ENCODE data around the gene MIR17HG. TPM values are rescaled to one million over a fixed set of nuclear protein-coding genes. Genes with fewer than 3 reads are reported as not detected.

MIR17HG gene
- total RNA-seq, 1 experiment from 2014 or later = 15.8 TPM

- Histone ChIP-seq H3K36me3 (ENCODE audit: insufficient read depth, low read length, poor library complexity, severe bottlenecking) (no peaks in the 10 kb centered on the region), H3K9me3 (ENCODE audit: low read depth, low read length, poor library complexity, severe bottlenecking) (no peaks in the 10 kb centered on the region), H3K27me3 (replicated peaks; ENCODE audit: insufficient read depth, low read depth, low read length, poor library complexity) (no peaks in the 10 kb centered on the region), H3K4me1 (ENCODE audit: insufficient read depth, low read length, poor library complexity, severe bottlenecking) (peaks cover 9% of the 10 kb centered on the region), H3K27ac (ENCODE audit: low read depth, low read length, poor library complexity, severe bottlenecking) (no peak overlapping the region), H3K4me3 (ENCODE audit: low read depth, low read length, poor library complexity, severe bottlenecking) (no peak overlapping the region)
- no peak for DNase-seq (ENCODE audit: low spot score)
- TF ChIP-seq CTCF (conservative IDR thresholded peaks at IDR 0.05; ENCODE audit: low read depth, low read length) (no peak), EZH2 (IDR thresholded peaks at IDR 0.05; ENCODE audit: borderline replicate concordance, low read depth, low read length, poor library complexity, severe bottlenecking) (no peak)
- BruUV-seq (replicated peaks) = no TSS peak
- ChIA-PET CTCF (no interaction called here), POLR2A (ENCODE audit: low non-redundant PET) (no interaction called here)
- intact Hi-C loops (cut with micrococcal nuclease; ENCODE audit: unreplicated experiment) = no loop called here
Measured at GRCh38 chr13:91370501-91370900, 23.0 kb downstream of the MIR17HG start.

GRCh38 chr13:91372911-91373310, 25.4 kb downstream of the MIR17HG start:
- Histone ChIP-seq H3K9me3 (ENCODE audit: low read depth, low read length, poor library complexity, severe bottlenecking) (no peaks in the 10 kb centered on the region), H3K27me3 (replicated peaks; ENCODE audit: insufficient read depth, low read depth, low read length, poor library complexity) (no peaks in the 10 kb centered on the region), H3K27ac (ENCODE audit: low read depth, low read length, poor library complexity, severe bottlenecking) (no peak overlapping the region), H3K4me3 (ENCODE audit: low read depth, low read length, poor library complexity, severe bottlenecking) (no peak overlapping the region), H3K4me1 (ENCODE audit: insufficient read depth, low read length, poor library complexity, severe bottlenecking) (peaks cover 9% of the 10 kb centered on the region), H3K36me3 (ENCODE audit: insufficient read depth, low read length, poor library complexity, severe bottlenecking) (no peaks in the 10 kb centered on the region)
- no peak for DNase-seq (ENCODE audit: low spot score)
- intact Hi-C loops (cut with micrococcal nuclease; ENCODE audit: unreplicated experiment) = no loop called here
- ChIA-PET POLR2A (ENCODE audit: low non-redundant PET) (no interaction called here), CTCF (no interaction called here)
- BruUV-seq (replicated peaks) = no TSS peak
- no peak for TF ChIP-seq EZH2 (IDR thresholded peaks at IDR 0.05; ENCODE audit: borderline replicate concordance, low read depth, low read length, poor library complexity, severe bottlenecking)
- no peak for TF ChIP-seq CTCF (conservative IDR thresholded peaks at IDR 0.05; ENCODE audit: low read depth, low read length)

DNA sequence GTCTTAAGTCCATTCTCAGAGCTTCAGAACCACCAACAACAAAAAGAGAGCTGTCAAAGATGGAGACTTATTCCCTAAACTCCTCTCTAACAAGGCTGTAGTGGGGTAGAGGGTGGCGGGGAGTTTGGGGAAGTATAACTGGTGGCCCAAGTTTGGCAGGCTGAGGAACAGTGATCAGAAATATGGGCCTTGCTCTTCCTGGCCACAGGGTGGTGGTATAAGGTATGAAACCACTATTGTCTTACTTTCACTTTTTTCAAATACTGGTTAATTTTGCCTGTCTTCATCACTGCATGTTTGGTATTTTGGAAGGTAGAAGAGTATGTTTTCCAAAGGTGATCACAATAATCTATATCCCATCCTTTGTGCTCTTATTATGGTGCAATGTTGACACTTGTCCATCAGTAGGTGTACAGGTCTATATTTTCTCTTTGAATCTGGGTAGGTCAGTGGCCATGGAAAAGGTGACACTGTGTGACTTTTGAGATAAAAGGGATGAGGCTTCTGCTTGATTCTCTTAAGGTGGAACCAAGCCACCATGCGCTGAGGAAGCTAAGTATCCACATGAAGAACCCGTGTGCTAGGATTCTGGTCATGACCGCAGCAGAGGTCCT, 27.7 kb downstream of the MIR17HG start:
- intact Hi-C loops (cut with micrococcal nuclease; ENCODE audit: unreplicated experiment) = loop anchor here (5.0 kb wide), 2 partner anchors 347 to 407 kb away; no protein-coding TSS in a partner anchor
- CTCF ChIA-PET = no interaction called here
- Histone ChIP-seq H3K4me3 (ENCODE audit: low read depth, low read length, poor library complexity, severe bottlenecking) (no peak overlapping the region), H3K27ac (ENCODE audit: low read depth, low read length, poor library complexity, severe bottlenecking) (no peak overlapping the region), H3K36me3 (ENCODE audit: insufficient read depth, low read length, poor library complexity, severe bottlenecking) (no peaks in the 10 kb centered on the region), H3K9me3 (ENCODE audit: low read depth, low read length, poor library complexity, severe bottlenecking) (no peaks in the 10 kb centered on the region), H3K27me3 (replicated peaks; ENCODE audit: insufficient read depth, low read depth, low read length, poor library complexity) (no peaks in the 10 kb centered on the region), H3K4me1 (ENCODE audit: insufficient read depth, low read length, poor library complexity, severe bottlenecking) (no peaks in the 10 kb centered on the region)
- no TSS peak for BruUV-seq (replicated peaks)
- POLR2A ChIA-PET (ENCODE audit: low non-redundant PET) = no interaction called here
- peak; percentile 45 for DNase-seq (ENCODE audit: low spot score)
- no peak for TF ChIP-seq EZH2 (IDR thresholded peaks at IDR 0.05; ENCODE audit: borderline replicate concordance, low read depth, low read length, poor library complexity, severe bottlenecking)
- TF ChIP-seq CTCF (conservative IDR thresholded peaks at IDR 0.05; ENCODE audit: low read depth, low read length) = peak; percentile 64

Data from A673 (cell line).